ENCODE data around the gene BICDL2. TPM values are rescaled to one million over a fixed set of nuclear protein-coding genes. Genes with fewer than 3 reads are reported as not detected.
A peak's percentile ranks its signal among the peaks of the same experiment; 100 is the strongest.

Gene BICDL2
- total and polyA plus RNA-seq, 2 experiments from 2014 or later, result not detected

DNA sequence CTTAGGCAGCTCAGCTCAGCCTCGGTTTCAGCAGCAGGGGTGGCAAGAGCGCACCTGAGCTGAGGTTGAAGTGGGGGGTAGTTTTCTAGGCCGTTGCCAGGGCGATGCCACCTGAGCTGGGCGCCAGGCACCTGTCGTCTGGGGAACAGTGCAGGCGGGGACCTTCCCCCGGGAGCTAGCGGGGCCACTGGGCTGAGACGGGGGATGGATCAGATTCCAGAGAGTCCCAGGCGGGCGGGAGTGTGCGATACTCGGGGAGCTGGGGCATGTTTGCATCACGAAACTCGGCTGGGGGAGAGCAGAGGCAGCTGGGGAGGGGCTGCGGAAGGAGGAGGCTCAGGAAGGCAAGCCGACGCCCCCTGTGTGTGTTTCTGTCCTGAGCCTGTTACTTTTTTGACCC, 24.5 kb downstream of the BICDL2 start:
- no peaks in the 10 kb centered on the region for H3K36me3 ChIP-seq
- no peaks in the 10 kb centered on the region for H3K9me3 ChIP-seq (ENCODE audit: low read depth)
- H3K4me3 ChIP-seq, result no peak overlapping the region
- no peak for TF ChIP-seq CTCF (IDR thresholded peaks at IDR 0.05; ENCODE audit: low read depth, low read length)
- DNase-seq (ENCODE audit: low read depth in 1 of 2, low spot score in 1 of 2), result no peak
- peaks cover 46% of the 10 kb centered on the region for H3K4me1 ChIP-seq (ENCODE audit: low read depth)
- no peaks in the 10 kb centered on the region for H3K27me3 ChIP-seq
- no peak overlapping the region for H3K27ac ChIP-seq

DNA sequence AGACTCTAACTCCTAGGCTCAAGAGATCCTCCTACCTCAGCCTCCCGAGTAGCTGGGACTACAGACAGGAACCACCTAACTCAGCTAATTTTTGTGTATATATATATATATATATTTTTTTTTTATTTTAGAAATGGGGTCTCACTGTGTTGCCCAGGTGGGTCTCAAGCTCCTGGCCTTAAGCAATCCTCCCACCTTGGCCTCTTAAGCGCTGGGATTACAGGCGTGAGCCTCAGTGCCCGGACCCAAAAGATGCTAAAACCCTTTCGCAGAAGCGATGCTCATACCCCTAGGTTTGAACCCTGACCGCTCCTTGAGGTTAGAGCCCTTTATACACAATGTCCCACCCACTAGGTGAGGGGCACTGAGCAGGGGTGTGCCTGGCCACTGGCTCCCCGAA, 26.2 kb downstream of the BICDL2 start:
- TF ChIP-seq CTCF (IDR thresholded peaks at IDR 0.05; ENCODE audit: low read depth, low read length), result no peak
- Histone ChIP-seq H3K9me3 (ENCODE audit: low read depth) (no peaks in the 10 kb centered on the region), H3K27ac (peak overlapping the region; percentile 96), H3K4me1 (ENCODE audit: low read depth) (peaks cover 63% of the 10 kb centered on the region), H3K36me3 (no peaks in the 10 kb centered on the region), H3K4me3 (no peak overlapping the region), H3K27me3 (no peaks in the 10 kb centered on the region)
- no peak for DNase-seq (ENCODE audit: low read depth in 1 of 2, low spot score in 1 of 2)

- no peak for TF ChIP-seq CTCF (IDR thresholded peaks at IDR 0.05; ENCODE audit: low read depth, low read length)
- no peaks in the 10 kb centered on the region for H3K9me3 ChIP-seq (ENCODE audit: low read depth)
- no peaks in the 10 kb centered on the region for H3K36me3 ChIP-seq
- no peak overlapping the region for H3K4me3 ChIP-seq
- peaks cover 67% of the 10 kb centered on the region for H3K4me1 ChIP-seq (ENCODE audit: low read depth)
- peak in 1 of 2 donors; percentile 88 for DNase-seq (ENCODE audit: low read depth in 1 of 2, low spot score in 1 of 2)
- H3K27me3 ChIP-seq, result no peaks in the 10 kb centered on the region
- H3K27ac ChIP-seq, result peak overlapping the region; percentile 96
These were observed 27.0 kb downstream of the BICDL2 start for GRCh38 chr16:3009568-3010390.

- Histone ChIP-seq H3K9me3 (ENCODE audit: low read depth) (no peaks in the 10 kb centered on the region), H3K4me1 (ENCODE audit: low read depth) (peaks cover 67% of the 10 kb centered on the region), H3K36me3 (no peaks in the 10 kb centered on the region), H3K4me3 (no peak overlapping the region), H3K27ac (peak overlapping the region; percentile 96), H3K27me3 (no peaks in the 10 kb centered on the region)
- no peak for TF ChIP-seq CTCF (IDR thresholded peaks at IDR 0.05; ENCODE audit: low read depth, low read length)
- peak in 1 of 2 donors; percentile 71 for DNase-seq (ENCODE audit: low read depth in 1 of 2, low spot score in 1 of 2)
These were observed 28.1 kb downstream of the BICDL2 start for GRCh38 chr16:3008690-3009037.

DNA sequence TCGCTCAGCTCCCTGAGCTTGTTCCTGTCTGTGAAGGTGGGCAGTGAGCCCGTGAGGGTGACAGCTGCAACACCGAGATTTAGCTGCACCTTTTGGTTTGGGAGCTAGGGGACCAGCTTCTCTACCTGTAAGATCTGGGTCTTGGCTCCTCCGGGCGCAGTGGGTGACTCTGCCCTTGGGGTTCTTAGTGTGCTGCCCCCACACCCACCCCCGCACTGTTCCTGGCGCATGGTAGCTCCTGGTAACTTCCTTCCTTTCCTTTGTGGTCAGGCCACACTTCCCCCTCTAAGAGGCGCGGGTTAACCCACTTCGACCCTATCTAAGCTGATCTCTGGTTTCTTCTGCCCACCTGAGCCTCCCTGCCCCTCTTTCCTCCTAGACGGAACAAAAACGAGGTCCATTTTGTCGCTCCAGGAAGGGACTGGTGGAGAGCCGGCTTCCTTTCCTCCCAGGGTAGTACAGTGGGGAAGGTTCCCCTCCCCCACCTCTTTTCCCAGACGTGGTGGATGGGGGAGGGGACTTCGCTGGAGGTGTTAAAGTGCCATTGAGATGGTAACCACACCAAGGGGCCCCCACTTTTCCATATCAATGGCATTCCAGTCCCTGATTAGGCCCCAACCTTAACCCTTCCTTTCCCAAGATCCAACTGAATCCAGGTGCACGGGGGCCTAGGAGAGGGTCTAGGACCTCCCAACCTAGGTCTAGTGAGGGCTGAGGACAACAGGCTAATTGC, 28.6 kb downstream of the BICDL2 start:
- H3K4me1 ChIP-seq (ENCODE audit: low read depth), result peaks cover 67% of the 10 kb centered on the region
- H3K27ac ChIP-seq, result peak overlapping the region; percentile 96
- peak in 1 of 2 donors; percentile 91 for DNase-seq (ENCODE audit: low read depth in 1 of 2, low spot score in 1 of 2)
- no peaks in the 10 kb centered on the region for H3K36me3 ChIP-seq
- H3K9me3 ChIP-seq (ENCODE audit: low read depth), result no peaks in the 10 kb centered on the region
- no peak for TF ChIP-seq CTCF (IDR thresholded peaks at IDR 0.05; ENCODE audit: low read depth, low read length)
- no peaks in the 10 kb centered on the region for H3K27me3 ChIP-seq
- no peak overlapping the region for H3K4me3 ChIP-seq

Data from cardiac muscle cell (in vitro differentiated cells and primary cell).